Fibroblast of skin of left biceps (primary cell): ENCODE measurements around the gene ZNF652.
"Not testable (repeated sequence)": the region's sequence is repeated elsewhere in the genome, so short reads cannot be mapped to it uniquely, and the experiment has no call there.

Source experiments
- DNase-seq, 2 experiments: peaks; one replicate each; pipeline ENCODE4 v3.0.0-alpha.2; 2013; ENCODE audit warnings: low read depth in 2 of 2

The ZNF652 gene

GRCh38 chr17:49386373-49386772, 24.3 kb upstream of the ZNF652 start:
- no peak for DNase-seq

GRCh38 chr17:49384951-49385350, 22.9 kb upstream of the ZNF652 start:
- no peak for DNase-seq

GRCh38 chr17:49383060-49383459, 21.0 kb upstream of the ZNF652 start:
- no peak for DNase-seq

- DNase-seq: no peak
Measured at GRCh38 chr17:49382556-49382955, 20.5 kb upstream of the ZNF652 start.

GRCh38 chr17:49381793-49382192, 19.7 kb upstream of the ZNF652 start:
- DNase-seq: no peak

GRCh38 chr17:49381033-49381432, 19.0 kb upstream of the ZNF652 start:
- DNase-seq: no peak

- DNase-seq: no peak
Measured at GRCh38 chr17:49379926-49380325, 17.9 kb upstream of the ZNF652 start.

- no peak for DNase-seq
Measured at GRCh38 chr17:49378311-49378710, 16.3 kb upstream of the ZNF652 start.

GRCh38 chr17:49375544-49375943, 13.5 kb upstream of the ZNF652 start:
- no peak for DNase-seq

GRCh38 chr17:49373115-49373514, 11.1 kb upstream of the ZNF652 start:
- no peak for DNase-seq

- DNase-seq: no peak
Measured at GRCh38 chr17:49372425-49372824, 10.4 kb upstream of the ZNF652 start.

- no peak for DNase-seq
Measured at GRCh38 chr17:49370971-49371834, 9.2 kb upstream of the ZNF652 start.

- no peak for DNase-seq
Measured at GRCh38 chr17:49369760-49370159, 7.7 kb upstream of the ZNF652 start.

GRCh38 chr17:49369089-49369488, 7.0 kb upstream of the ZNF652 start:
- no peak for DNase-seq

- no peak for DNase-seq
Measured at GRCh38 chr17:49365667-49366066, 3.6 kb upstream of the ZNF652 start.

GRCh38 chr17:49365126-49365525, 3.1 kb upstream of the ZNF652 start:
- DNase-seq: not testable (repeated sequence)

GRCh38 chr17:49364119-49364518, 2.1 kb upstream of the ZNF652 start:
- DNase-seq: no peak

GRCh38 chr17:49363251-49363650, 1.2 kb upstream of the ZNF652 start:
- DNase-seq: no peak

GRCh38 chr17:49362723-49363117, 670 bp upstream of the ZNF652 start:
- no peak for DNase-seq

- DNase-seq: no peak
Measured at GRCh38 chr17:49361129-49361901, 735 bp downstream of the ZNF652 start.

GRCh38 chr17:49360796-49361128, 1.3 kb downstream of the ZNF652 start:
- DNase-seq: no peak

- DNase-seq: no peak
Measured at GRCh38 chr17:49359990-49360795, 1.9 kb downstream of the ZNF652 start.
